ENCODE data around the gene DLG2.

DNA sequence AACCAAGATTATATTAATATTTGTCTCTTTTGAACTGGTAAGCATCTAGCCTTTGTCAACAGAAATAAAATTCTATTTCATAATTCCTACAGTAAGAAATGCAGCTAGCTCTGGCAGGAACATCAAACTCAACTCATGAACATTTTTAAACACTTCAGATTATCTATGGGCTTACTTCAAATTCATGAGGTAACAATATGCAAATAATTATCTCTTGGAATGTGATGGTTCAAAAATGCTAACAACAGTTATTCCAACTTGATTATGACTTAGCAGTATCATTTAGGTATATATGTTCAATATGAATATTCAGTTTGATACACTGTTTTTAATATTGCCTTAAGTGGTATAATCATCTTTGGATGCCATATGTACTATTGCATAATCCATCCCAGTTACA, 1237.4 kb downstream of the DLG2 start:
- TF ChIP-seq PHF8 (conservative IDR thresholded peaks at IDR 0.05; ENCODE audit: low read depth, low read length): no peak
- no peak for TF ChIP-seq POLR2A (IDR thresholded peaks at IDR 0.05; ENCODE audit: control extremely low read depth in 1 of 2, low read depth in 2 of 2, low read length in 2 of 2)
- TF ChIP-seq GABPA (IDR thresholded peaks at IDR 0.05; ENCODE audit: borderline replicate concordance, insufficient read depth, low read length): no peak
- TF ChIP-seq EZH2 (IDR thresholded peaks at IDR 0.05; ENCODE audit: low read depth, low read length, severe bottlenecking): no peak
- TF ChIP-seq, protein P1, sequence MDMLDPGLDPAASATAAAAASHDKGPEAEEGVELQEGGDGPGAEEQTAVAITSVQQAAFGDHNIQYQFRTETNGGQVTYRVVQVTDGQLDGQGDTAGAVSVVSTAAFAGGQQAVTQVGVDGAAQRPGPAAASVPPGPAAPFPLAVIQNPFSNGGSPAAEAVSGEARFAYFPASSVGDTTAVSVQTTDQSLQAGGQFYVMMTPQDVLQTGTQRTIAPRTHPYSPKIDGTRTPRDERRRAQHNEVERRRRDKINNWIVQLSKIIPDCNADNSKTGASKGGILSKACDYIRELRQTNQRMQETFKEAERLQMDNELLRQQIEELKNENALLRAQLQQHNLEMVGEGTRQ (IDR thresholded peaks at IDR 0.05; ENCODE audit: low read length): no peak
- no peak for TF ChIP-seq RFX5 (IDR thresholded peaks at IDR 0.05; ENCODE audit: borderline replicate concordance, low read depth, low read length)
- no peak for TF ChIP-seq POLR2AphosphoS5 (IDR thresholded peaks at IDR 0.05; ENCODE audit: low read depth, low read length)
- TF ChIP-seq, protein P2, sequence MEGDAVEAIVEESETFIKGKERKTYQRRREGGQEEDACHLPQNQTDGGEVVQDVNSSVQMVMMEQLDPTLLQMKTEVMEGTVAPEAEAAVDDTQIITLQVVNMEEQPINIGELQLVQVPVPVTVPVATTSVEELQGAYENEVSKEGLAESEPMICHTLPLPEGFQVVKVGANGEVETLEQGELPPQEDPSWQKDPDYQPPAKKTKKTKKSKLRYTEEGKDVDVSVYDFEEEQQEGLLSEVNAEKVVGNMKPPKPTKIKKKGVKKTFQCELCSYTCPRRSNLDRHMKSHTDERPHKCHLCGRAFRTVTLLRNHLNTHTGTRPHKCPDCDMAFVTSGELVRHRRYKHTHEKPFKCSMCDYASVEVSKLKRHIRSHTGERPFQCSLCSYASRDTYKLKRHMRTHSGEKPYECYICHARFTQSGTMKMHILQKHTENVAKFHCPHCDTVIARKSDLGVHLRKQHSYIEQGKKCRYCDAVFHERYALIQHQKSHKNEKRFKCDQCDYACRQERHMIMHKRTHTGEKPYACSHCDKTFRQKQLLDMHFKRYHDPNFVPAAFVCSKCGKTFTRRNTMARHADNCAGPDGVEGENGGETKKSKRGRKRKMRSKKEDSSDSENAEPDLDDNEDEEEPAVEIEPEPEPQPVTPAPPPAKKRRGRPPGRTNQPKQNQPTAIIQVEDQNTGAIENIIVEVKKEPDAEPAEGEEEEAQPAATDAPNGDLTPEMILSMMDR (IDR thresholded peaks at IDR 0.05; ENCODE audit: control extremely low read depth in 1 of 3, insufficient read depth in 1 of 3, low read depth in 1 of 3, low read length in 3 of 3): no peak
